ENCODE data around the gene ZW10.

DNA sequence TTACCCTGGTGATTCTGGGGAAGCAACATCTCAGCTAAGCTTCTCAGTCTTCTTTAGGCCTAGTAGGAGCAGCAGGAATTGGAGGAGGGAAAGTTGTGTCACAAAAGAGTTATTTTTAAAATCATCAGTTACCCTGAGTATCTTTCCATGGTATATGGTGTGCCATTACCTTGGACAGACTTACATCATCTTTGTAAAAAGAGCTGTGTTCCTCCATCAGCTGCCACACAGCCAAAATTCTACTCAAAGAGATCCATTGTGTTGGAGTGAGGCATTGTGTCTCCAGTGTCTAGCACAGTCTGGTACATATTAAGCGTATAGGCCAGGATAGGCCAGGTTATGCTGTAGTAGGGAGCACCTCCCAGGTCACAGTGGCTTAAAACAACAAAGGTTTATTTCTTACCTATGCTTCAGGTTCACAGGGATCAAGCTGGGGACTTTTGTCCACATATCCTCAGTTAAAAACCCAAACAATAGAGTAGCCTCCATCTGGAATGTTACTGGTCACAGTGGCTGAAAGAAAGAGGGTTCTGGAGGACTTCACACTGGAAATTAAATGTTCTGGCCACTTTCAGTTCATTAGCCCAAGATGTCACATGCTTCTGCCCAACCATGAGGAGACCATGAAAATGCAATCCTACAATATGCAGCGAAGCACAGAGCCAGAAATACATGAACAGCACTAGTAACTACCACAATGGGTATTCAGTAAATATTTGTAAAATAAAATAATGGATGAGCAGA is 57.4 kb downstream of the ZW10 start:
- no peak for TF ChIP-seq FOXP2 (optimal IDR thresholded peaks at IDR 0.05; ENCODE audit: control extremely low read depth, extremely low read length, insufficient read depth)
- no peak for TF ChIP-seq POLR2AphosphoS5 (IDR thresholded peaks at IDR 0.05; ENCODE audit: borderline replicate concordance, low read depth, low read length)

Measured in SK-N-MC (cell line).